HG03025 (cell line): ENCODE results near the gene GLA.

Experiments
- ATAC-seq: cut with Tn5 transposase; IDR thresholded peaks from one replicate; pipeline ENCODE4 v1.9.1; 2021; ENCODE audit warnings: mild to moderate bottlenecking, moderate library complexity; ENCODE audit not compliant: unreplicated experiment, low FRiP score

The GLA gene

GRCh38 chrX:101359966-101360365 lies 47.8 kb downstream of the GLA start:
- ATAC-seq = no peak

GRCh38 chrX:101357166-101357795 lies 50.4 kb downstream of the GLA start:
- ATAC-seq = no peak

DNA sequence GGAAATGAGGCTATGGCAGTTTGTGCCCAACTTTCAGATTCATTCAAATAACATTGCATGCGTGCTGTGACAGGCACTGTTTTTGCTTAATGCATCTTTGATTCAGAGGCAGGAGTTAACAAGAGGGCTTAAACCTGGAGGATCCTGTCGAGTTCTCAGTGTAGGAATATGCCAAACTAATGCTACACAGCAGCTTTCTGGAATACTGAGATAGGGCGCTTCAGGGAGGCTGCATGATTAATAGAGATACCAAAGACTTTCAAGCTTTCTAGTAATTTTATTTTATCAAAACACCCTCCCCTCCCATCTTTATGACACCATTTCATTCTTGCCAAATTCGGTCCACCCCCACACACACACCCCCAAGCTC lies 58.5 kb downstream of the GLA start:
- ATAC-seq = no peak

DNA sequence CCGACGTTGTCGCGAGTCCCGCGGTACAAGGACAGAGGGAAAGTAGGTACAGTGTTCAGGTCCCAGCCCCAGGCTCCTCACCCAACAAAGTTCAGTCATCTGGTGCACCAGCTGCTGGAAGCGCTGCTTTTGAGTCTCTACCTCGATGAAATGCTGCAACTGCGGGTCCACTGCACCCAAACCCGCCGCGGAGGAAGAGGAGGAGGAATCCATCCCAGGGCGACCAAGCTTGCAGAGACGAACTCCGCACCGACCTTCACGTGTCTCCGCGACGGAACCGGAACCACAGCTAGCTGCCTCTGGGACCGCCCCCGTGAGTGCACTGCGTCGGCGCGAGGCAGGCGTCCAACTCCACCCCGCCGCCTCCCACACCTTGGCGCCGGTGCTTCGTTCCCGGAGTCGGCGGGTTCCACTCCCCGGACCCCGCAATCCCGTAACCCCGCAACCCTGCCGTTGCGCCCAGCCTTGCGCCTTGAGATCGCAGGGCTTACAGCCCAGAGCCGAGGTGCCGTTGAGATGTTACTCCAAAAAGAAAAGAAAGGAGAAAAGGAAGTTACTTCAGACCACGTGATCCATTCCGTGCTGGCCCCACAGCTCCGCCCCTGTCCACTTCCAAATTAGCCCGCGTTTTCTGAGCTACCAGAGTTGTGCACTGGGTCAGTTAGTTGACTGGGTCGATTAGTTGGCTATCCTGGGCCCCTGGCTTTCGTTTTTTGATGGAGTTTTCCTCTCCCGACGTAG lies 59.1 kb downstream of the GLA start, which contains the start of gene TIMM8A:
Gene TIMM8A, minus strand, starts transcription at position 291 of the 741 bp plus-strand sequence. Its CDS starts 78 bp downstream, at position 213.
- peak; percentile 97 for ATAC-seq

GRCh38 chrX:101347859-101348451 lies 59.8 kb downstream of the GLA start:
- no peak for ATAC-seq
